BJ (cell line): ENCODE measurements around the gene KCNN1. TPM values are rescaled to one million over a fixed set of nuclear protein-coding genes. Genes with fewer than 3 reads are reported as not detected.

Experiments
- CTCF ChIA-PET: fragments of 350-600 bp; formaldehyde crosslinking; extraction: SDS; loops from one replicate; lab custom pipeline; 2021; ENCODE audit warnings: antibody characterized with exemption, inconsistent platforms; lab: Yijun Ruan, JAX
- POLR2A ChIA-PET: fragments of 300-600 bp; sonication (Branson Sonifier 250); formaldehyde crosslinking; extraction: SDS; loops from one replicate; lab custom pipeline; 2021; ENCODE audit warnings: antibody characterized with exemption; lab: Charles Lee
- DNase-seq: peaks from one replicate; pipeline ENCODE4 v3.0.0-alpha.2; 2011; ENCODE audit warnings: low read depth
- H3K27me3 ChIP-seq: 2 replicates; pipeline ENCODE4 v1.6.0; 2011; ENCODE audit warnings: low read length; ENCODE audit not compliant: control insufficient read depth, insufficient read depth
- H3K36me3 ChIP-seq: 2 replicates; pipeline ENCODE4 v1.5.1; 2011; ENCODE audit warnings: low read length; ENCODE audit not compliant: control insufficient read depth, insufficient read depth
- H3K4me3 ChIP-seq: 2 replicates; pipeline ENCODE4 v1.5.1; 2011; ENCODE audit warnings: low read depth, mild to moderate bottlenecking, control low read depth, low read length
- polyA plus RNA-seq: library from polyadenylated mRNA; depleted of rRNA; stranded (reverse); fragments of >200 nt; gene quantifications from 2 replicates; pipeline ENCODE4 v1.2.3, GENCODE V29; 2011
- TF ChIP-seq, protein P1 (sequence below): IDR thresholded peaks from 2 replicates; pipeline ENCODE4 v1.5.1; 2011; ENCODE audit warnings: low read depth, mild to moderate bottlenecking, control low read depth, inconsistent platforms, low read length, moderate library complexity; ENCODE audit not compliant: insufficient read depth

Gene KCNN1
- polyA plus RNA-seq, 1 experiment: 0.06 TPM

DNA sequence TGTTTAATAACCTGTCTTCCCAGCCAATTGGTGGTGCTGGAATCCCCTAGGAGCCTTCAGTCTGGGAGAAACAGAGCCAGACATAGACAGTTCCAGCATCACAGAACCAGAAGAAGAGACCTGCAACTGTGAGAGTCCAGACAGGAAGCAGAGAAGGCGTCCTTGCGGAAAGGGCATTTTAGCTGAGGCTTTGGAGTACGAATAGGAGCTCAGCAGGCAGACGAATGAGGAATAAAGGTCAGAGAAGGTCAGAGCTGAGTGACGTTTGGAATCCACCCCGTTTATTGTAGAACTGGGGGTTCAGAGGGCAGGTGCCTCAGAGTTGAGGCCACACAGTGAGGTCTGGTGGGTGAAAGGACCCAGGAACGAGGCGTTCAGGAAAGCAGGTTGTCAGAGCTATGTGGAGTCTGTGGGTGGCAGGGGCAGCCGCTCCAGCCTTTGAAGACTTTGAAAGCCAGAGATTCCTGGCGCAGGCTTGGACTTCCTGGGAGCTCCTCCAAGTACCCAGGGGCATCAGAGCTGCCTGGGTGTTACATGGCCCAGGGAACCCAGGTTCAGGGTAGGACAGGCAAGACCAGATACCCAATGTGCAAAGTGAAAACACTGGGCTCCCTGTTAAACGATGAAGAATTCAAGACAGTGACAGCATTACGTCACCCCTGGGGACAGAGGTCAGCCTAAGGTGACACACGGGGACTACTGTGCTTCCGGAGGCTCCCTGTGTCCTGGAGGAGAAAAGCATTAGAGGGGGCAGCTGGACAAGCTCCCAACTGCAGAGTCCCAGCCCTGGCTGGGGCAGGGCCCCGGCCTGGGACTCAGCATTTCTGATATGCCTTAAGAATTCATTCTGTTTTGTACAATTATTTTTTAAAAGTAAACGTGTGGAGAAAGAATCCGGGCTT lies 46.6 kb downstream of the KCNN1 start:
- no peak for DNase-seq
- Histone ChIP-seq H3K36me3 (peaks cover 13% of the 10 kb centered on the region), H3K4me3 (no peak overlapping the region), H3K27me3 (no peaks in the 10 kb centered on the region)
- POLR2A ChIA-PET: no interaction called here
- CTCF ChIA-PET: interaction anchor here (1.3 to 2.1 kb wide), 2 partner anchors 32 to 46 kb away, joined by 3 to 7 read pairs; no protein-coding TSS in a partner anchor
- TF ChIP-seq, protein P1, sequence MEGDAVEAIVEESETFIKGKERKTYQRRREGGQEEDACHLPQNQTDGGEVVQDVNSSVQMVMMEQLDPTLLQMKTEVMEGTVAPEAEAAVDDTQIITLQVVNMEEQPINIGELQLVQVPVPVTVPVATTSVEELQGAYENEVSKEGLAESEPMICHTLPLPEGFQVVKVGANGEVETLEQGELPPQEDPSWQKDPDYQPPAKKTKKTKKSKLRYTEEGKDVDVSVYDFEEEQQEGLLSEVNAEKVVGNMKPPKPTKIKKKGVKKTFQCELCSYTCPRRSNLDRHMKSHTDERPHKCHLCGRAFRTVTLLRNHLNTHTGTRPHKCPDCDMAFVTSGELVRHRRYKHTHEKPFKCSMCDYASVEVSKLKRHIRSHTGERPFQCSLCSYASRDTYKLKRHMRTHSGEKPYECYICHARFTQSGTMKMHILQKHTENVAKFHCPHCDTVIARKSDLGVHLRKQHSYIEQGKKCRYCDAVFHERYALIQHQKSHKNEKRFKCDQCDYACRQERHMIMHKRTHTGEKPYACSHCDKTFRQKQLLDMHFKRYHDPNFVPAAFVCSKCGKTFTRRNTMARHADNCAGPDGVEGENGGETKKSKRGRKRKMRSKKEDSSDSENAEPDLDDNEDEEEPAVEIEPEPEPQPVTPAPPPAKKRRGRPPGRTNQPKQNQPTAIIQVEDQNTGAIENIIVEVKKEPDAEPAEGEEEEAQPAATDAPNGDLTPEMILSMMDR: no peak

DNA sequence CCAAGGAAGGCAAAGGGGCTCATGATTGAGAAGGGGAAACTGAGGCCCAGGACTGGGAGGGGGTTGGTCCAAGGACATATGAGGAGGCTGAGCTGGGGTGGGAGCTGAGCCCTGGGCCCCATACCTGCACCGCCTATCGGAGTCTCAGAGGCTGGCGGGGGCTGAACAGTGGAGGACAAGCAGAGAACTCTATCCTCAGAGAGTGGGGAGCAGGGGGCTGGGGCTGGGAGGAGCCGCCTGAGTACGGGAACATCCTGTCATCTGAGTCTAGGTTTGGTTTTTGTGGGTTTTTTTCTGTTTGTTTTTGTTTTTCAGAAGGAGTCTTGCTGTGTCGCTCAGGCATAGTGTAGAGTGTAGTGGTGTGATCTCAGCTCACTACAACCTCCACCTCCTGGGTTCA lies 47.3 kb downstream of the KCNN1 start:
- no peak overlapping the region for H3K4me3 ChIP-seq
- ChIA-PET POLR2A (no interaction called here), CTCF (interaction anchor here (0.7 to 2.1 kb wide), 3 partner anchors 31 to 205 kb away, joined by 3 to 7 read pairs (median 3); no protein-coding TSS in a partner anchor)
- peaks cover 11% of the 10 kb centered on the region for H3K36me3 ChIP-seq
- no peaks in the 10 kb centered on the region for H3K27me3 ChIP-seq
- TF ChIP-seq, protein P1: no peak
- DNase-seq: no peak

DNA sequence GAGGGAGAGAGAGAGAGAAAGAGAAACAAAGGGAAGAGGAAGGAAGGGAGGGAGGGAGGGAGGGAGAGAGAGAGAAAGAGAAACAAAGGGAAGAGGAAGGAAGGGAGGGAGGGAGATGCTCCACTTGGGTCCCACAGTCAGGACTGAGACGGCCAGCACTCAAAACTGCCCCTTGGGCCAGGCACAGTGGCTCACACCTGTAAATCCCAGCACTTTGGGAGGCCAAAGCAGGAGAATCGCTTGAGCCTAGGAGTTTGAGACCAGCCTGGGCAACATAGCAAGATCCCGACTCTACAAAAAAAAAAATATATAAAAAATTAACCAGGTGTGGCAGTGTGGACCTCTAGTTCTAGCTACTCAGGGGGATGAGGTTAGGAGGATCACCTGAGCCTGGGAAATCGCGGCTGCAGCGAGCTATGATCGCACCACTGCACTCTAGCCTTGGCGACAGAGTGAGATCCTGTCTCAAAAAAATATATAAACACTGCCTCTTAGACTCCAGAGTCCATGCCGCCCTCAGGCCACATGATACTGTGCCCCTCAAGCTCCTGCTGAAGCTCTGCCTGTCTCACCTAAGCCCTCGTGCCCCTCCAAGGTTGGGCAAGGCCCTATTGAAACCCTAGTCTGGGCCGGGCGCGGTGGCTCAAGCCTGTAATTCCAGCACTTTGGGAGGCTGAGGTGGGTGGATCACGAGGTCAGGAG lies 49.5 kb downstream of the KCNN1 start:
- no peak for DNase-seq
- TF ChIP-seq, protein P1: no peak
- ChIA-PET POLR2A (no interaction called here), CTCF (interaction anchor here (2.7 kb wide), 1 partner anchor 9 kb away, joined by 9 read pairs; the partner anchor contains the start of gene ARRDC2)
- H3K4me3 ChIP-seq: no peak overlapping the region
- no peaks in the 10 kb centered on the region for H3K27me3 ChIP-seq
- H3K36me3 ChIP-seq: peaks cover 4% of the 10 kb centered on the region

DNA sequence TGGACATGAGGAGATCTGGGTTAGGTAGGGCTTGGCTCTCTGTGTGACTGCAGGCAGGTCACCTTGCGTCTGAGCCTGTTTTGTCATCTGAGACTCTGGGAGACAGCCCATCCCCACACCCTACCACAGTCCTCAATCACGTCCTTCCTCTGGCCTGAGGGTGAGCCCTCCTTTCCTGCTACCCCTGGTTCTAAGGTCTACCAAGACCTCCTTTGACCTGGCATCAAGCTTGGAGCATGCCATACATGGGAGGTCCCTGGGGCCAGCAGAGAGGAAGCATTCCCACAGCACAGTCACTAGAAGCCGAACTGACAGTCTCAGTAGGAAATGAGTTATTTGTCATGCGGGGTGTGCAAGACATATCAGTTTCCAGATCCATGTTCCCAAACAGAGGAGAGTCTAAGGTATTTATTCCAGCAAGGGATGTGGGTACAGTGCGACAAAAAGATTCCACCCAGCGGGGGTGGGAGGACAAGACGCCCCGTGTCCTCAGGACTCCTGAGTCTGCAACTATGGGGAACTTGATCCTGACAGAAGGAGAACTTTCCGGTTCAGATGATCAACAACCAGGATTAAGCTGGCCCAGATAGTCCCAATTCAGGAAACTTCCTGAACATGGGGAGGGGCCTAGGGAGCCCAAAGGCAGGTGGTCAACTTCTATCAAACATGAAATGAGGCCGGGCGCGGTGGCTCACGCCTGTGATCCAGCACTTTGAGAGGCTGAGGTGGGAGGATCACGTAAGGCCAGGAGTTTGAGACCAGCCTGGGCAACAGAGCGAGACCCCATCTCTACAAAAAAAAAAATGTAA lies 50.6 kb downstream of the KCNN1 start:
- Histone ChIP-seq H3K27me3 (no peaks in the 10 kb centered on the region), H3K36me3 (peaks cover 4% of the 10 kb centered on the region), H3K4me3 (no peak overlapping the region)
- DNase-seq: no peak
- POLR2A ChIA-PET: no interaction called here
- TF ChIP-seq, protein P1: no peak
- CTCF ChIA-PET: interaction anchor here (2.7 kb wide), 1 partner anchor 10 kb away, joined by 9 read pairs; the partner anchor contains the start of gene ARRDC2
